Measurements from ENCODE around the gene NGF. TPM values are rescaled to one million over a fixed set of nuclear protein-coding genes. Genes with fewer than 3 reads are reported as not detected.

The NGF gene
- total and polyA plus RNA-seq, 9 of the 15 experiments (the other 6 are each of a cell fraction or from before 2014, with no cell fraction given): not detected

DNA sequence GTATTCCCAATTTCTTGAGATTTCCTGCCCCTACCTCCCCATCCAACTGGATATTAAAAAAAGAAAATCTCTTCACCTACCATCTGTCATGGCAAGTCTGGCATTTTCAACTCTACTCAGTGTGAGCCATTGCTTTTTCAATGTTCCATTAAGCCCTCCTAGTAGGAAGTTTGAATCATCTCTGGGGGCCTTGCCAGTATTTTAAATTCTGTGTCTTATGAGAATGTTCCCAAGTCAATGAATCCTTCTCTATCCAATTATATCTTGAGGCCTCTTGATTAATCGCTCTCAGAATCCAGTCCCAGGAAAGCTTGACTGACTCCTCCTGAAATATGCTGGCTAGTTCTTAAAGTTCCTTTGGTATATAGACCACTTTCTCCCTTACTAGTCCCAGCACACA is 91.5 kb downstream of the NGF start:
- intact Hi-C loops (cut with micrococcal nuclease): no loop called here
- H3K9me1 ChIP-seq (ENCODE audit: control insufficient read depth, insufficient read depth, low read length): no peaks in the 10 kb centered on the region
- H3K4me2 ChIP-seq (ENCODE audit: insufficient read depth, low read length): no peak overlapping the region
- ChIA-PET POLR2A (no interaction called here), CTCF (ENCODE audit: low intra/inter-chr PET ratio) (no interaction called here)
- H3K27ac ChIP-seq (ENCODE audit: extremely low read depth, low read depth, low read length): no peak overlapping the region
- no peaks in the 10 kb centered on the region for H4K20me1 ChIP-seq (replicated peaks; ENCODE audit: control insufficient read depth, insufficient read depth, low read length)
- no peaks in the 10 kb centered on the region for H3K36me3 ChIP-seq (ENCODE audit: control insufficient read depth, insufficient read depth, low read length)
- no peak overlapping the region for H3K4me3 ChIP-seq
- H3K9ac ChIP-seq (ENCODE audit: insufficient read depth in 1 of 2, low read depth in 2 of 2, low read length in 2 of 2): no peak overlapping the region
- no peaks in the 10 kb centered on the region for H3K4me1 ChIP-seq (replicated peaks in 1 of 2; ENCODE audit: control insufficient read depth in 2 of 2, insufficient read depth in 2 of 2, low read length in 2 of 2)
- no peaks in the 10 kb centered on the region for H3K79me2 ChIP-seq (ENCODE audit: control insufficient read depth, insufficient read depth, low read length)
- no peaks in the 10 kb centered on the region for H3K27me3 ChIP-seq (ENCODE audit: control insufficient read depth in 2 of 2, insufficient read depth in 2 of 2, low read length in 2 of 2)
- DNase-seq (ENCODE audit: extremely low read depth in 1 of 4, low spot score in 3 of 4) (no peak), FAIRE-seq (no peak), ATAC-seq (no peak)
- no peaks in the 10 kb centered on the region for H3K9me3 ChIP-seq (replicated peaks; ENCODE audit: control insufficient read depth, insufficient read depth, low read depth, low read length)
- in situ Hi-C loops (cut with MboI): no loop called here
- BruUV-seq (replicated peaks): no TSS peak
- no peak overlapping the region for H2AFZ ChIP-seq (ENCODE audit: low read depth, low read length)
- WGBS (ENCODE audit: insufficient coverage, low coverage, missing lambda C conversion rate): 0% methylated on average over 1 of the region's 1 CpG
- TF ChIP-seq, protein P1, sequence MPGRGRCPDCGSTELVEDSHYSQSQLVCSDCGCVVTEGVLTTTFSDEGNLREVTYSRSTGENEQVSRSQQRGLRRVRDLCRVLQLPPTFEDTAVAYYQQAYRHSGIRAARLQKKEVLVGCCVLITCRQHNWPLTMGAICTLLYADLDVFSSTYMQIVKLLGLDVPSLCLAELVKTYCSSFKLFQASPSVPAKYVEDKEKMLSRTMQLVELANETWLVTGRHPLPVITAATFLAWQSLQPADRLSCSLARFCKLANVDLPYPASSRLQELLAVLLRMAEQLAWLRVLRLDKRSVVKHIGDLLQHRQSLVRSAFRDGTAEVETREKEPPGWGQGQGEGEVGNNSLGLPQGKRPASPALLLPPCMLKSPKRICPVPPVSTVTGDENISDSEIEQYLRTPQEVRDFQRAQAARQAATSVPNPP (IDR thresholded peaks at IDR 0.05; ENCODE audit: borderline replicate concordance, insufficient read depth, insufficient read length): no peak
- TF ChIP-seq PTTG1 (tag; IDR thresholded peaks at IDR 0.05; ENCODE audit: low read depth) (no peak), SMARCA5 (IDR thresholded peaks at IDR 0.05) (no peak), NR1H2 (CRISPR knock-in tag; IDR thresholded peaks at IDR 0.05) (no peak), SRSF3 (IDR thresholded peaks at IDR 0.05; ENCODE audit: insufficient read depth, low read length) (no peak), SP2 (IDR thresholded peaks at IDR 0.05; ENCODE audit: extremely low read depth, low read depth, low read length, poor library complexity, severe bottlenecking) (no peak), ZNF584 (CRISPR knock-in tag; IDR thresholded peaks at IDR 0.05; ENCODE audit: low read depth) (no peak), SRSF9 (IDR thresholded peaks at IDR 0.05; ENCODE audit: borderline replicate concordance, low read depth, low read length) (no peak), ZKSCAN8 (CRISPR knock-in tag; IDR thresholded peaks at IDR 0.05) (no peak), PHF21A (IDR thresholded peaks at IDR 0.05; ENCODE audit: borderline replicate concordance, low read depth) (no peak)
- TF ChIP-seq, protein P2, sequence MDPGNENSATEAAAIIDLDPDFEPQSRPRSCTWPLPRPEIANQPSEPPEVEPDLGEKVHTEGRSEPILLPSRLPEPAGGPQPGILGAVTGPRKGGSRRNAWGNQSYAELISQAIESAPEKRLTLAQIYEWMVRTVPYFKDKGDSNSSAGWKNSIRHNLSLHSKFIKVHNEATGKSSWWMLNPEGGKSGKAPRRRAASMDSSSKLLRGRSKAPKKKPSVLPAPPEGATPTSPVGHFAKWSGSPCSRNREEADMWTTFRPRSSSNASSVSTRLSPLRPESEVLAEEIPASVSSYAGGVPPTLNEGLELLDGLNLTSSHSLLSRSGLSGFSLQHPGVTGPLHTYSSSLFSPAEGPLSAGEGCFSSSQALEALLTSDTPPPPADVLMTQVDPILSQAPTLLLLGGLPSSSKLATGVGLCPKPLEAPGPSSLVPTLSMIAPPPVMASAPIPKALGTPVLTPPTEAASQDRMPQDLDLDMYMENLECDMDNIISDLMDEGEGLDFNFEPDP (CRISPR knock-in tag; IDR thresholded peaks at IDR 0.05): no peak
- TF ChIP-seq, protein P3, sequence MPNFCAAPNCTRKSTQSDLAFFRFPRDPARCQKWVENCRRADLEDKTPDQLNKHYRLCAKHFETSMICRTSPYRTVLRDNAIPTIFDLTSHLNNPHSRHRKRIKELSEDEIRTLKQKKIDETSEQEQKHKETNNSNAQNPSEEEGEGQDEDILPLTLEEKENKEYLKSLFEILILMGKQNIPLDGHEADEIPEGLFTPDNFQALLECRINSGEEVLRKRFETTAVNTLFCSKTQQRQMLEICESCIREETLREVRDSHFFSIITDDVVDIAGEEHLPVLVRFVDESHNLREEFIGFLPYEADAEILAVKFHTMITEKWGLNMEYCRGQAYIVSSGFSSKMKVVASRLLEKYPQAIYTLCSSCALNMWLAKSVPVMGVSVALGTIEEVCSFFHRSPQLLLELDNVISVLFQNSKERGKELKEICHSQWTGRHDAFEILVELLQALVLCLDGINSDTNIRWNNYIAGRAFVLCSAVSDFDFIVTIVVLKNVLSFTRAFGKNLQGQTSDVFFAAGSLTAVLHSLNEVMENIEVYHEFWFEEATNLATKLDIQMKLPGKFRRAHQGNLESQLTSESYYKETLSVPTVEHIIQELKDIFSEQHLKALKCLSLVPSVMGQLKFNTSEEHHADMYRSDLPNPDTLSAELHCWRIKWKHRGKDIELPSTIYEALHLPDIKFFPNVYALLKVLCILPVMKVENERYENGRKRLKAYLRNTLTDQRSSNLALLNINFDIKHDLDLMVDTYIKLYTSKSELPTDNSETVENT (CRISPR knock-in tag; IDR thresholded peaks at IDR 0.05): no peak
- TF ChIP-seq, protein P4, sequence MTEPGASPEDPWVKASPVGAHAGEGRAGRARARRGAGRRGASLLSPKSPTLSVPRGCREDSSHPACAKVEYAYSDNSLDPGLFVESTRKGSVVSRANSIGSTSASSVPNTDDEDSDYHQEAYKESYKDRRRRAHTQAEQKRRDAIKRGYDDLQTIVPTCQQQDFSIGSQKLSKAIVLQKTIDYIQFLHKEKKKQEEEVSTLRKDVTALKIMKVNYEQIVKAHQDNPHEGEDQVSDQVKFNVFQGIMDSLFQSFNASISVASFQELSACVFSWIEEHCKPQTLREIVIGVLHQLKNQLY (CRISPR knock-in tag; conservative IDR thresholded peaks at IDR 0.05): no peak
- TF ChIP-seq, protein P5, sequence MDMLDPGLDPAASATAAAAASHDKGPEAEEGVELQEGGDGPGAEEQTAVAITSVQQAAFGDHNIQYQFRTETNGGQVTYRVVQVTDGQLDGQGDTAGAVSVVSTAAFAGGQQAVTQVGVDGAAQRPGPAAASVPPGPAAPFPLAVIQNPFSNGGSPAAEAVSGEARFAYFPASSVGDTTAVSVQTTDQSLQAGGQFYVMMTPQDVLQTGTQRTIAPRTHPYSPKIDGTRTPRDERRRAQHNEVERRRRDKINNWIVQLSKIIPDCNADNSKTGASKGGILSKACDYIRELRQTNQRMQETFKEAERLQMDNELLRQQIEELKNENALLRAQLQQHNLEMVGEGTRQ (CRISPR knock-in tag; IDR thresholded peaks at IDR 0.05): no peak
- TF ChIP-seq, protein P6, sequence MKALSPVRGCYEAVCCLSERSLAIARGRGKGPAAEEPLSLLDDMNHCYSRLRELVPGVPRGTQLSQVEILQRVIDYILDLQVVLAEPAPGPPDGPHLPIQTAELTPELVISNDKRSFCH (CRISPR knock-in tag; IDR thresholded peaks at IDR 0.05): no peak
- TF ChIP-seq, protein P6 (tag; IDR thresholded peaks at IDR 0.05): no peak
